ENCODE measurements around the gene MARCHF2. TPM values are rescaled to one million over a fixed set of nuclear protein-coding genes. Genes with fewer than 3 reads are reported as not detected.
"Not testable (repeated sequence)": the region's sequence is repeated elsewhere in the genome, so short reads cannot be mapped to it uniquely, and the experiment has no call there.

The MARCHF2 gene
- total and polyA plus RNA-seq, 9 of the 15 experiments (the other 6 are each of a cell fraction or from before 2014, with no cell fraction given): 0.39 to 6.4 (median 2.2) TPM

DNA sequence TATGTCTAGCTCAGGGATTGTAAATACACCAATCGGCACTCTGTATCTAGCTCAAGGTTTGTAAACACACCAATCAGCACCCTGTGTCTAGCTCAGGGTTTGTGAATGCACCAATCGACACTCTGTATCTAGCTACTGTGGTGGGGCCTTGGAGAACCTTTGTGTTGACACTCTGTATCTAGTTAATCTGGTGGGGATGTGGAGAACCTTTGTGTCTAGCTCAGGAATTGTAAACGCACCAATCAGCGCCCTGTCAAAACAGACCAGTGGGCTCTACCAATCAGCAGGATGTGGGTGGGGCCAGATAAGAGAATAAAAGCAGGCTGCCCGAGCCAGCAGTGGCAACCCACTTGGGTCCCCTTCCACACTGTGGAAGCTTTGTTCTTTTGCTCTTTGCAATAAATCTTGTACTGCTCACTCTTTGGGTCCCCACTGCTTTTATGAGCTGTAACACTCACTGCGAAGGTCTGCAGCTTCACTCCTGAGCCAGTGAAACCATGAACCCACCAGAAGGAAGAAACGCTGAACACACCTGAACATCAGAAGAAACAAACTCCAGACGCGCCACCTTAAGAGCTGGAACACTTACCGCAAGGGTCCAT lies 36.6 kb upstream of the MARCHF2 start:
- TF ChIP-seq NFYB (IDR thresholded peaks at IDR 0.05; ENCODE audit: extremely low read depth, insufficient read length) (peak; percentile 46), ASH1L (IDR thresholded peaks at IDR 0.05; ENCODE audit: borderline replicate concordance, low read depth, partially characterized antibody) (peak; percentile 70), SUPT5H (IDR thresholded peaks at IDR 0.05) (0 out of 2 replicates have a peak, but pooled peaks have one; percentile 24)
- H3K9me3 ChIP-seq (replicated peaks; ENCODE audit: control insufficient read depth, insufficient read depth, low read depth, low read length); FAIRE-seq; H3K27ac ChIP-seq (ENCODE audit: extremely low read depth, low read depth, low read length); H3K27me3 ChIP-seq (ENCODE audit: control insufficient read depth in 2 of 2, insufficient read depth in 2 of 2, low read length in 2 of 2); ATAC-seq; intact Hi-C loops (cut with micrococcal nuclease); H3K79me2 ChIP-seq (ENCODE audit: control insufficient read depth, insufficient read depth, low read length); H3K4me2 ChIP-seq (ENCODE audit: insufficient read depth, low read length); H3K9me1 ChIP-seq (ENCODE audit: control insufficient read depth, insufficient read depth, low read length); H4K20me1 ChIP-seq (replicated peaks; ENCODE audit: control insufficient read depth, insufficient read depth, low read length); BruUV-seq (replicated peaks); DNase-seq (ENCODE audit: extremely low read depth in 1 of 4, low spot score in 3 of 4); H3K4me3 ChIP-seq; H3K9ac ChIP-seq (ENCODE audit: insufficient read depth in 1 of 2, low read depth in 2 of 2, low read length in 2 of 2); H3K36me3 ChIP-seq (ENCODE audit: control insufficient read depth, insufficient read depth, low read length); in situ Hi-C loops (cut with MboI); H2AFZ ChIP-seq (ENCODE audit: low read depth, low read length): not testable (repeated sequence)
- H3K4me1 ChIP-seq (replicated peaks in 1 of 2; ENCODE audit: control insufficient read depth in 2 of 2, insufficient read depth in 2 of 2, low read length in 2 of 2): peaks cover 1 to 11% of the 10 kb centered on the region in 2 experiments
- WGBS (ENCODE audit: insufficient coverage, low coverage, missing lambda C conversion rate): 80% methylated on average over 9 of the region's 10 CpGs
- ChIA-PET CTCF (ENCODE audit: low intra/inter-chr PET ratio) (interaction anchor here (0.6 kb wide), 1 partner anchor 107 kb away, joined by 3 read pairs; no protein-coding TSS in a partner anchor), POLR2A (interaction anchor here (0.7 to 2.9 kb wide), 3 partner anchors 11 to 18 kb away, joined by 3 to 6 read pairs (median 3); partner anchors contain the start of gene RAB11B)

- Histone ChIP-seq H2AFZ (ENCODE audit: low read depth, low read length) (no peak overlapping the region), H3K36me3 (ENCODE audit: control insufficient read depth, insufficient read depth, low read length) (no peaks in the 10 kb centered on the region), H3K9me1 (ENCODE audit: control insufficient read depth, insufficient read depth, low read length) (no peaks in the 10 kb centered on the region), H3K4me2 (ENCODE audit: insufficient read depth, low read length) (no peak overlapping the region), H3K9me3 (replicated peaks; ENCODE audit: control insufficient read depth, insufficient read depth, low read depth, low read length) (peaks cover 5% of the 10 kb centered on the region; the same call in 1 of the 2 replicates), H3K4me1 (replicated peaks in 1 of 2; ENCODE audit: control insufficient read depth in 2 of 2, insufficient read depth in 2 of 2, low read length in 2 of 2) (peaks cover 0 to 7% of the 10 kb centered on the region in 2 experiments; a peak in 4 of 5 replicates), H4K20me1 (replicated peaks; ENCODE audit: control insufficient read depth, insufficient read depth, low read length) (no peaks in the 10 kb centered on the region), H3K9ac (ENCODE audit: insufficient read depth in 1 of 2, low read depth in 2 of 2, low read length in 2 of 2) (no peak overlapping the region), H3K27me3 (ENCODE audit: control insufficient read depth in 2 of 2, insufficient read depth in 2 of 2, low read length in 2 of 2) (no peaks in the 10 kb centered on the region), H3K27ac (ENCODE audit: extremely low read depth, low read depth, low read length) (no peak overlapping the region), H3K4me3 (no peak overlapping the region), H3K79me2 (ENCODE audit: control insufficient read depth, insufficient read depth, low read length) (no peaks in the 10 kb centered on the region; the same call in 2 of the 3 replicates)
- ATAC-seq (no peak), DNase-seq (ENCODE audit: extremely low read depth in 1 of 4, low spot score in 3 of 4) (no peak), FAIRE-seq (no peak)
- intact Hi-C loops (cut with micrococcal nuclease) (no loop called here), in situ Hi-C loops (cut with MboI) (no loop called here)
- no peak for TF ChIP-seq JUN (IDR thresholded peaks at IDR 0.05; ENCODE audit: borderline replicate concordance, low read depth, low read length)
- no peak for TF ChIP-seq JUN (CRISPR knock-in tag; IDR thresholded peaks at IDR 0.05; ENCODE audit: borderline replicate concordance)
- 33% methylated on average over 1 of the region's 1 CpG for WGBS (ENCODE audit: insufficient coverage, low coverage, missing lambda C conversion rate)
- BruUV-seq (replicated peaks): no TSS peak
- CTCF ChIA-PET (ENCODE audit: low intra/inter-chr PET ratio): interaction anchor here (0.6 kb wide), 1 partner anchor 13 kb away, joined by 4 read pairs; no protein-coding TSS in a partner anchor
- POLR2A ChIA-PET: interaction anchor here (2.9 kb wide), 1 partner anchor 12 kb away, joined by 6 read pairs; the partner anchor contains the start of gene RAB11B
Observed at GRCh38 chr19:8377598-8377997, 35.5 kb upstream of the MARCHF2 start.
